Measurements from ENCODE around the gene GRK2.

DNA sequence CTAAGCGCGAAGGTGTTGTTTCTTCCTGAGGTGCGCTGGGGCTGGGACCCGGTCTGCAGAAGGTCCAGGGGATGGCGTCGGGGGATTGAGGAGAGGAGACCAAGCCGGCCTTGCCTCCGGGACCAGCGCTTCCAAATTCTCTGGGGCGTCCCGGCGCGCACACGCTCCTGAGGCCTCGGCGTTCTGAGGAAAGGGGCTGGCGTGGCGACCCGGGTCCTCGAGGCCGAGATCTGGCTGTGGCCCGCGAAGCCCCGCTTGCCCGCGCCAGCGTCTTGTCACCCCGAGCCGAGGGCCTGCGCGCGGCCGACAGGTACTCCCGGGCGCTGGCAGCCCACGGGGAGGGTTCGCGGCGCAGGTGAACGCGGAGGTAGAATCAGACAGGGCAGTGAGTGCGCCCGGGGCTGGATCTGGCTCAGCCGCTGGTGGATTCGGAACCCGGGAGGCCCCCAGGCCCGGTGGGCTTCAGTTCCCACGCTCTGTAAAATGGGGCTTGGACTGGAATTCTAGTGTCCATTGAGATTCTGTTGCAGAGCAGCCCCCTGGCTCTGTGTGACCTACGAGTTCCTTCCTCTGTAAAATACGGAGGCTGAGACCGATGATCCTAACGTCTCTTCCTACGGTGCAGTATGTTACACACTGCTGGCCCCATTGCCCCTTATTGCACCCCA, 51.7 kb downstream of the GRK2 start:
- TF ChIP-seq, protein P1, sequence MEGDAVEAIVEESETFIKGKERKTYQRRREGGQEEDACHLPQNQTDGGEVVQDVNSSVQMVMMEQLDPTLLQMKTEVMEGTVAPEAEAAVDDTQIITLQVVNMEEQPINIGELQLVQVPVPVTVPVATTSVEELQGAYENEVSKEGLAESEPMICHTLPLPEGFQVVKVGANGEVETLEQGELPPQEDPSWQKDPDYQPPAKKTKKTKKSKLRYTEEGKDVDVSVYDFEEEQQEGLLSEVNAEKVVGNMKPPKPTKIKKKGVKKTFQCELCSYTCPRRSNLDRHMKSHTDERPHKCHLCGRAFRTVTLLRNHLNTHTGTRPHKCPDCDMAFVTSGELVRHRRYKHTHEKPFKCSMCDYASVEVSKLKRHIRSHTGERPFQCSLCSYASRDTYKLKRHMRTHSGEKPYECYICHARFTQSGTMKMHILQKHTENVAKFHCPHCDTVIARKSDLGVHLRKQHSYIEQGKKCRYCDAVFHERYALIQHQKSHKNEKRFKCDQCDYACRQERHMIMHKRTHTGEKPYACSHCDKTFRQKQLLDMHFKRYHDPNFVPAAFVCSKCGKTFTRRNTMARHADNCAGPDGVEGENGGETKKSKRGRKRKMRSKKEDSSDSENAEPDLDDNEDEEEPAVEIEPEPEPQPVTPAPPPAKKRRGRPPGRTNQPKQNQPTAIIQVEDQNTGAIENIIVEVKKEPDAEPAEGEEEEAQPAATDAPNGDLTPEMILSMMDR (IDR thresholded peaks at IDR 0.05 in 2 of 3, conservative IDR thresholded peaks at IDR 0.05 in 1 of 3; ENCODE audit: insufficient read depth in 2 of 3, low read depth in 1 of 3, low read length in 3 of 3), result no peak
- no peak for TF ChIP-seq BRF2 (IDR thresholded peaks at IDR 0.05; ENCODE audit: borderline replicate concordance, insufficient read depth, insufficient read length)
- TF ChIP-seq RAD51 (IDR thresholded peaks at IDR 0.05; ENCODE audit: borderline replicate concordance, low read depth), result no peak

All from K562 (cell line).